GM23248 (cell line): ENCODE results near the gene CPNE5. TPM values are rescaled to one million over a fixed set of nuclear protein-coding genes. Genes with fewer than 3 reads are reported as not detected.

Source experiments
- DNase-seq: peaks from one replicate; pipeline ENCODE4 v3.0.0-alpha.2; 2015
- H2AFZ ChIP-seq: fragments of 200-600 bp; sonication (generic); 2 replicates; pipeline ENCODE4 v1.6.1; 2016; ENCODE audit warnings: antibody characterized with exemption
- H3F3A ChIP-seq: fragments of 200-600 bp; sonication (generic); 2 replicates; pipeline ENCODE4 v1.6.1; 2016; ENCODE audit warnings: mild to moderate bottlenecking, antibody characterized with exemption, mixed run types; ENCODE audit not compliant: insufficient read depth
- H3K27ac ChIP-seq: fragments of 200-600 bp; sonication (generic); 2 replicates; pipeline ENCODE4 v1.5.1; 2016; ENCODE audit warnings: mild to moderate bottlenecking
- H3K27me3 ChIP-seq: fragments of 200-600 bp; sonication (generic); replicated peaks from 2 replicates; pipeline ENCODE4 v1.6.1; 2016; ENCODE audit warnings: mild to moderate bottlenecking; ENCODE audit not compliant: insufficient read depth
- H3K36me3 ChIP-seq: fragments of 200-600 bp; sonication (generic); 2 replicates; pipeline ENCODE4 v1.6.1; 2016; ENCODE audit warnings: low read depth, mild to moderate bottlenecking
- H3K4me1 ChIP-seq: fragments of 200-600 bp; sonication (generic); 2 replicates; pipeline ENCODE4 v1.6.1; 2016; ENCODE audit warnings: mild to moderate bottlenecking; ENCODE audit not compliant: insufficient read depth
- H3K4me2 ChIP-seq: fragments of 200-600 bp; sonication (generic); one replicate; pipeline ENCODE4 v1.6.1; 2016; ENCODE audit warnings: mild to moderate bottlenecking; ENCODE audit not compliant: unreplicated experiment
- H3K4me3 ChIP-seq: fragments of 200-600 bp; sonication (generic); 2 replicates; pipeline ENCODE4 v1.5.1; 2016; ENCODE audit warnings: mild to moderate bottlenecking
- H3K79me2 ChIP-seq: fragments of 200-600 bp; sonication (generic); 2 replicates; pipeline ENCODE4 v1.6.1; 2016; ENCODE audit warnings: mild to moderate bottlenecking; ENCODE audit not compliant: insufficient read depth
- H3K9ac ChIP-seq: fragments of 200-600 bp; sonication (generic); 2 replicates; pipeline ENCODE4 v1.6.1; 2016; ENCODE audit warnings: mild to moderate bottlenecking
- H3K9me2 ChIP-seq: fragments of 200-600 bp; sonication (generic); 2 replicates; pipeline ENCODE4 v1.6.1; 2016; ENCODE audit warnings: mixed run types, mild to moderate bottlenecking, moderate library complexity; ENCODE audit not compliant: insufficient read depth
- H3K9me3 ChIP-seq: fragments of 200-600 bp; sonication (generic); one replicate; pipeline ENCODE4 v1.6.1; 2017; ENCODE audit warnings: low read depth
- H4K20me1 ChIP-seq: fragments of 200-600 bp; sonication (generic); 2 replicates; pipeline ENCODE4 v1.6.0; 2016; ENCODE audit not compliant: insufficient read depth
- EZH2 ChIP-seq: fragments of 200-600 bp; sonication (generic); IDR thresholded peaks from 2 replicates; pipeline ENCODE4 v1.6.1; 2018; ENCODE audit warnings: antibody characterized with exemption, mild to moderate bottlenecking; ENCODE audit not compliant: insufficient read depth, poor library complexity, severe bottlenecking
- EZH2phosphoT487 ChIP-seq: fragments of 200-600 bp; sonication (generic); IDR thresholded peaks from 2 replicates; pipeline ENCODE4 v1.6.1; 2018; ENCODE audit warnings: antibody characterized with exemption, moderate library complexity, mild to moderate bottlenecking, low read depth; ENCODE audit not compliant: insufficient read depth
- WGBS, 2 experiments: methylation state at CpG; one replicate each; pipeline ENCODE4 v1.1.6; 2015 to 2017; ENCODE audit warnings: low lambda C conversion rate in 2 of 2, low coverage in 1 of 2; ENCODE audit errors: missing lambda C conversion rate in 2 of 2; 5-methylcytosine and 5-hydroxymethylcytosine counted together
- in situ Hi-C: fragments of 300-500 bp; cut with MboI; formaldehyde crosslinking; loops from 2 replicates; pipeline ENCODE4 v1.15.0; 2020
- polyA plus RNA-seq: library from polyadenylated mRNA; unstranded; fragments of >200 nt; fragmentation: Nextera tagmentation; extraction: Ambion mirVana; gene quantifications from 2 replicates; pipeline ENCODE4 v1.2.1, GENCODE V29; 2016
- total RNA-seq: library from RNA; depleted of rRNA; stranded (reverse); fragments of >200 nt; shearing (Covaris generic); gene quantifications from 2 replicates; pipeline ENCODE4 v1.2.3, GENCODE V29; 2014

CPNE5 gene
- total and polyA plus RNA-seq, 2 experiments from 2014 or later, result 0.23 TPM; not detected in 1

- no peaks in the 10 kb centered on the region for H4K20me1 ChIP-seq
- no peaks in the 10 kb centered on the region for H3K9me2 ChIP-seq
- 70 to 75% methylated on average over 3 of the region's 3 CpGs for WGBS, 2 experiments
- H3K9me3 ChIP-seq, result no peaks in the 10 kb centered on the region
- no peak overlapping the region for H3K27ac ChIP-seq
- no peak overlapping the region for H2AFZ ChIP-seq
- DNase-seq, result peak; percentile 42
- 0 out of 2 replicates have a peak, but pooled peaks cover 5% of the 10 kb centered on the region for H3K4me1 ChIP-seq
- TF ChIP-seq EZH2phosphoT487 (no peak), EZH2 (no peak)
- no peaks in the 10 kb centered on the region for H3K79me2 ChIP-seq
- H3K9ac ChIP-seq, result no peak overlapping the region
- H3K4me2 ChIP-seq, result no peak overlapping the region
- H3F3A ChIP-seq, result no peaks in the 10 kb centered on the region
- no peaks in the 10 kb centered on the region for H3K36me3 ChIP-seq
- no peaks in the 10 kb centered on the region for H3K27me3 ChIP-seq
- in situ Hi-C loops, result no loop called here
- H3K4me3 ChIP-seq, result no peak overlapping the region
These were observed 88.2 kb downstream of the CPNE5 start for GRCh38 chr6:36751091-36751490.

- H3K36me3 ChIP-seq, result no peaks in the 10 kb centered on the region
- WGBS, 2 experiments, result 66 to 72% methylated on average over 5 of the region's 5 CpGs
- no peaks in the 10 kb centered on the region for H3K27me3 ChIP-seq
- no peak overlapping the region for H3K4me3 ChIP-seq
- in situ Hi-C loops, result no loop called here
- no peak overlapping the region for H3K9ac ChIP-seq
- H3K27ac ChIP-seq, result no peak overlapping the region
- no peak overlapping the region for H3K4me2 ChIP-seq
- no peaks in the 10 kb centered on the region for H3K9me2 ChIP-seq
- H2AFZ ChIP-seq, result no peak overlapping the region
- no peaks in the 10 kb centered on the region for H3K79me2 ChIP-seq
- peak; percentile 34 for DNase-seq
- no peaks in the 10 kb centered on the region for H3F3A ChIP-seq
- H4K20me1 ChIP-seq, result no peaks in the 10 kb centered on the region
- no peak for TF ChIP-seq EZH2phosphoT487
- TF ChIP-seq EZH2, result no peak
- no peaks in the 10 kb centered on the region for H3K4me1 ChIP-seq
- no peaks in the 10 kb centered on the region for H3K9me3 ChIP-seq
These were observed 89.3 kb downstream of the CPNE5 start for GRCh38 chr6:36749829-36750489.

- Histone ChIP-seq H2AFZ (no peak overlapping the region), H3K9ac (no peak overlapping the region), H3K9me2 (no peaks in the 10 kb centered on the region), H3K4me1 (no peaks in the 10 kb centered on the region), H3K27me3 (no peaks in the 10 kb centered on the region), H3K36me3 (no peaks in the 10 kb centered on the region), H3F3A (no peaks in the 10 kb centered on the region), H3K79me2 (no peaks in the 10 kb centered on the region), H3K9me3 (no peaks in the 10 kb centered on the region), H3K27ac (no peak overlapping the region), H3K4me3 (no peak overlapping the region), H4K20me1 (no peaks in the 10 kb centered on the region), H3K4me2 (no peak overlapping the region)
- DNase-seq, result no peak
- 86 to 89% methylated on average over 14 of the region's 14 CpGs for WGBS, 2 experiments
- TF ChIP-seq EZH2, result no peak
- no peak for TF ChIP-seq EZH2phosphoT487
- in situ Hi-C loops, result no loop called here
These were observed 93.0 kb downstream of the CPNE5 start for GRCh38 chr6:36746251-36746650.

DNA sequence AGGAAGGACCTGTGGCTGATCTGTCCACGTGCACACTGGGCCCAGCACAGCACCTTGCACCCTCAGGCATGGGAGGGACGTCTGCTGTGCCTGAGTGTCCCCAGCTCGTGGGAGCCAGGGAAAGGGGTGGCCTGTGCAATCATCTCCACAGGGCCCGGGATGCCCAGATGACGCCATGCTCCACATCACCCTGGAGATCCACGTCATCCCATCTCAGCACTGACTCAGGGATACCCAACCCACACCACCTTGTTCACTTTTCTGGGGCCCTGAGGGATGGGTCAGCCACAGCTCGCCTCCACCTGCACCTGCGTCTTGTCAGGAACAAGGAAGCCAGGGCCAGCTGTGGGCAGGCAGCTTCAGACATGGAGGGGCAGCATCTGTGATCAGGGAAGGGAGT is 93.4 kb downstream of the CPNE5 start:
- no peak for DNase-seq
- in situ Hi-C loops, result no loop called here
- no peak overlapping the region for H3K4me2 ChIP-seq

DNA sequence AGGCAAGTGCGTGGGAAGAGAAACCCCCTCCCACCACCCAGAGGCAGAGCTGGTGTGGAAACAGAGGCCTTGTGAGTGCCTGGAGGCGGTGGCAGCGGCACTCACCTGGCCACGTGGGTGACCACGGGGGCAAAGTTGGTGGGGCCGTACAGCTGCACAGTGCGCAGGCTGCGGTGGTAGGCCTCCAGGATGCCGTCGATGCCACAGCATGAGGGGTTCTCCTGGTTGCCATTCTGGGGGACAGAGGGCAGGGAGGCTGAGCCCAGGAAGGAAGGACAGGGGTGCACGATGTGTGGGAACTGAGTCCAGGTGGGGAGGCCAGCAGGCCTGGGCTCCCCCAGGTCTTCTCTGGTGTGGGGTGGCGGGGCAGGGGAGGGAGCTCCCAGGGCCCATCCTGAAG is 94.0 kb downstream of the CPNE5 start:
- DNase-seq, result no peak
- Histone ChIP-seq H3K9me3 (no peaks in the 10 kb centered on the region), H3K27me3 (no peaks in the 10 kb centered on the region), H3K4me2 (no peak overlapping the region), H3K36me3 (no peaks in the 10 kb centered on the region), H3K4me1 (no peaks in the 10 kb centered on the region), H4K20me1 (no peaks in the 10 kb centered on the region), H3K9ac (no peak overlapping the region), H3K9me2 (no peaks in the 10 kb centered on the region), H3K27ac (no peak overlapping the region), H2AFZ (no peak overlapping the region), H3F3A (no peaks in the 10 kb centered on the region), H3K4me3 (no peak overlapping the region), H3K79me2 (no peaks in the 10 kb centered on the region)
- TF ChIP-seq EZH2 (no peak), EZH2phosphoT487 (no peak)
- 81 to 89% methylated on average over 8 to 12 of the region's 12 CpGs for WGBS, 2 experiments
- in situ Hi-C loops, result no loop called here

More for the DNA sequence above, 93.4 kb downstream of the CPNE5 start:
- Histone ChIP-seq H3K27ac (no peak overlapping the region), H4K20me1 (no peaks in the 10 kb centered on the region), H3K4me3 (no peak overlapping the region), H3K79me2 (no peaks in the 10 kb centered on the region), H3F3A (no peaks in the 10 kb centered on the region), H3K27me3 (no peaks in the 10 kb centered on the region), H3K9me3 (no peaks in the 10 kb centered on the region), H3K9ac (no peak overlapping the region), H2AFZ (no peak overlapping the region), H3K36me3 (no peaks in the 10 kb centered on the region), H3K9me2 (no peaks in the 10 kb centered on the region), H3K4me1 (no peaks in the 10 kb centered on the region)
- WGBS, 2 experiments, result 56 to 74% methylated on average over 8 of the region's 8 CpGs
- TF ChIP-seq EZH2 (no peak), EZH2phosphoT487 (no peak)
